HepG2 (cell line): ENCODE results near the gene CABP4.

ENCODE experiments used
- ARNTL ChIP-seq: sonication (generic); formaldehyde crosslinking; IDR thresholded peaks from 2 replicates; pipeline ENCODE4 v1.4.0; 2020; ENCODE audit warnings: mild to moderate bottlenecking, missing genetic modification reagents
- CBFB ChIP-seq: sonication (generic); formaldehyde crosslinking; IDR thresholded peaks from 2 replicates; pipeline ENCODE4 v1.4.0; 2020; ENCODE audit warnings: missing genetic modification reagents
- EEA1 ChIP-seq: sonication (generic); formaldehyde crosslinking; IDR thresholded peaks from 2 replicates; pipeline ENCODE4 v1.5.1; 2020; ENCODE audit warnings: mild to moderate bottlenecking, missing genetic modification reagents, borderline replicate concordance
- EZH2 ChIP-seq: conservative IDR thresholded peaks from 2 replicates; pipeline ENCODE4 v1.6.1; 2012; ENCODE audit warnings: mild to moderate bottlenecking, low read depth, low read length, moderate library complexity
- KLF6 ChIP-seq: IDR thresholded peaks from 2 replicates; pipeline ENCODE4 v1.8.0; 2016; ENCODE audit warnings: missing biosample characterization, missing genetic modification reagents
- PAWR ChIP-seq: sonication (generic); formaldehyde crosslinking; IDR thresholded peaks from 2 replicates; pipeline ENCODE4 v1.4.0; 2020; ENCODE audit warnings: missing genetic modification reagents, mild to moderate bottlenecking, borderline replicate concordance
- POLR2AphosphoS5 ChIP-seq: IDR thresholded peaks from 2 replicates; pipeline ENCODE4 v1.6.1; 2012; ENCODE audit warnings: low read depth, low read length
- TARDBP ChIP-seq: sonication (generic); formaldehyde crosslinking; IDR thresholded peaks from 2 replicates; pipeline ENCODE4 v1.8.0; 2022; ENCODE audit warnings: mild to moderate bottlenecking, missing genetic modification reagents
- TF ChIP-seq, protein P1 (sequence below): sonication (generic); formaldehyde crosslinking; IDR thresholded peaks from 2 replicates; pipeline ENCODE4 v1.8.0; 2022; ENCODE audit warnings: mild to moderate bottlenecking, missing genetic modification reagents; ENCODE audit not compliant: insufficient replicate concordance
- TF ChIP-seq, protein P2 (sequence below): sonication (generic); formaldehyde crosslinking; IDR thresholded peaks from 2 replicates; pipeline ENCODE4 v1.5.0; 2020; ENCODE audit warnings: mild to moderate bottlenecking, missing genetic modification reagents, moderate library complexity

DNA sequence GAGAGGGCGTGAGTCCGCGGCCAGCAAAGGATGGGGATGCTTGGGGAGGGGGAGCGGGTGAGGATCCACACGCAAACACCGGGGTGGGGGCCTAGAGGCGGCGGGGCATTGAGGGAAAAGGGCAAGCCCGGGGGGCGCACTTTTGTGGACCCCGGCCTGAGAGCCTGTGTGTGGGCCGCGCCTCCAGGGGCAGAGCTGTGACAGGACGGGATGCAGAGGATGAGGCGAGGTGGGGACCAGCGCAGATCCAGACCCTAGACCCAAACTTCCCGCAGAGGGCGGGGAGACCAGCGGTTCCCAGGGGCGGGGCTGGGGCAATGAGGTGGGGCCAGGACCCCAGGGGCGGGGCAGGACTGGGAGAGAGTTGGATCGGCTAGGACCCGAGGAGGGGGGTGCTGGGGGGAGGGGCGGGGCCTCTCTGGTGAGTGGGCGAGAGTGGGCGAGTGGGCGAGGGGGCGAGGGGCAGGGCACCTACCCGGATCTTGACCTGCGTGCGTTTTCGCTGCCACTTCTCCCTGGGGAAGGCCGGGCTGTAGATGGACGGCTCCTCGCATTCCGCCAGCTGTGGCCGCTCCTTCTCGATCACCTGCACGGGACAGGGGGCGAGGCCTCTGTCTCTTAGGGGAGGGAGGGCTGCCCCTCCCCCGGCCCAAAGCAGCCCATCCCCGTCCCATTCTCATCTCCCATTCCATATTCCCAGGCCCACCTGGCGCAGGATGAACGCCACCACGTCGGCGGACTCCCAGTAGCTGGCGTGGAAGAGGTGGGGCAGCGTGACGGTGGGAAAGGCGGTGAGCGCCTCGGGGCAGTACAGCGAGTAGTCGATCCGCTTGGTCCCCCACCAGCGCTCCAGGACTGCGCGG, 39.4 kb downstream of the CABP4 start:
- TF ChIP-seq CBFB (CRISPR knock-in tag) = no peak
- TF ChIP-seq POLR2AphosphoS5 = no peak
- no peak for TF ChIP-seq ARNTL (CRISPR knock-in tag)
- no peak for TF ChIP-seq PAWR (CRISPR knock-in tag)
- TF ChIP-seq, protein P1, sequence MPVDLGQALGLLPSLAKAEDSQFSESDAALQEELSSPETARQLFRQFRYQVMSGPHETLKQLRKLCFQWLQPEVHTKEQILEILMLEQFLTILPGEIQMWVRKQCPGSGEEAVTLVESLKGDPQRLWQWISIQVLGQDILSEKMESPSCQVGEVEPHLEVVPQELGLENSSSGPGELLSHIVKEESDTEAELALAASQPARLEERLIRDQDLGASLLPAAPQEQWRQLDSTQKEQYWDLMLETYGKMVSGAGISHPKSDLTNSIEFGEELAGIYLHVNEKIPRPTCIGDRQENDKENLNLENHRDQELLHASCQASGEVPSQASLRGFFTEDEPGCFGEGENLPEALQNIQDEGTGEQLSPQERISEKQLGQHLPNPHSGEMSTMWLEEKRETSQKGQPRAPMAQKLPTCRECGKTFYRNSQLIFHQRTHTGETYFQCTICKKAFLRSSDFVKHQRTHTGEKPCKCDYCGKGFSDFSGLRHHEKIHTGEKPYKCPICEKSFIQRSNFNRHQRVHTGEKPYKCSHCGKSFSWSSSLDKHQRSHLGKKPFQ (CRISPR knock-in tag) = no peak
- TF ChIP-seq, protein P2, sequence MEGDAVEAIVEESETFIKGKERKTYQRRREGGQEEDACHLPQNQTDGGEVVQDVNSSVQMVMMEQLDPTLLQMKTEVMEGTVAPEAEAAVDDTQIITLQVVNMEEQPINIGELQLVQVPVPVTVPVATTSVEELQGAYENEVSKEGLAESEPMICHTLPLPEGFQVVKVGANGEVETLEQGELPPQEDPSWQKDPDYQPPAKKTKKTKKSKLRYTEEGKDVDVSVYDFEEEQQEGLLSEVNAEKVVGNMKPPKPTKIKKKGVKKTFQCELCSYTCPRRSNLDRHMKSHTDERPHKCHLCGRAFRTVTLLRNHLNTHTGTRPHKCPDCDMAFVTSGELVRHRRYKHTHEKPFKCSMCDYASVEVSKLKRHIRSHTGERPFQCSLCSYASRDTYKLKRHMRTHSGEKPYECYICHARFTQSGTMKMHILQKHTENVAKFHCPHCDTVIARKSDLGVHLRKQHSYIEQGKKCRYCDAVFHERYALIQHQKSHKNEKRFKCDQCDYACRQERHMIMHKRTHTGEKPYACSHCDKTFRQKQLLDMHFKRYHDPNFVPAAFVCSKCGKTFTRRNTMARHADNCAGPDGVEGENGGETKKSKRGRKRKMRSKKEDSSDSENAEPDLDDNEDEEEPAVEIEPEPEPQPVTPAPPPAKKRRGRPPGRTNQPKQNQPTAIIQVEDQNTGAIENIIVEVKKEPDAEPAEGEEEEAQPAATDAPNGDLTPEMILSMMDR = no peak
- no peak for TF ChIP-seq EEA1
- TF ChIP-seq TARDBP (CRISPR knock-in tag) = no peak
- TF ChIP-seq EZH2 = no peak
- TF ChIP-seq KLF6 (CRISPR knock-in tag) = no peak
